Measurements from ENCODE around the gene PLA2G2C.

Gene PLA2G2C

GRCh38 chr1:20178634-20179370, 7.5 kb downstream of the PLA2G2C start:
- no peak overlapping the region for H3K4me3 ChIP-seq (ENCODE audit: low read depth, low read length)
- TF ChIP-seq CTCF (IDR thresholded peaks at IDR 0.05; ENCODE audit: low read depth, low read length) = no peak

- no peak overlapping the region for H3K4me3 ChIP-seq (ENCODE audit: low read depth, low read length)
- no peak for TF ChIP-seq CTCF (IDR thresholded peaks at IDR 0.05; ENCODE audit: low read depth, low read length)
Measured at GRCh38 chr1:20174937-20175666, 11.2 kb downstream of the PLA2G2C start.

- H3K4me3 ChIP-seq (ENCODE audit: low read depth, low read length) = no peak overlapping the region
- no peak for TF ChIP-seq CTCF (IDR thresholded peaks at IDR 0.05; ENCODE audit: low read depth, low read length)
Measured at GRCh38 chr1:20172033-20172590, 14.2 kb downstream of the PLA2G2C start.

GRCh38 chr1:20169932-20170331, 16.4 kb downstream of the PLA2G2C start:
- H3K4me3 ChIP-seq (ENCODE audit: low read depth, low read length) = no peak overlapping the region
- no peak for TF ChIP-seq CTCF (IDR thresholded peaks at IDR 0.05; ENCODE audit: low read depth, low read length)

- no peak overlapping the region for H3K4me3 ChIP-seq (ENCODE audit: low read depth, low read length)
- no peak for TF ChIP-seq CTCF (IDR thresholded peaks at IDR 0.05; ENCODE audit: low read depth, low read length)
Measured at GRCh38 chr1:20168564-20169491, 17.5 kb downstream of the PLA2G2C start.

GRCh38 chr1:20167126-20167525, 19.2 kb downstream of the PLA2G2C start:
- no peak overlapping the region for H3K4me3 ChIP-seq (ENCODE audit: low read depth, low read length)
- no peak for TF ChIP-seq CTCF (IDR thresholded peaks at IDR 0.05; ENCODE audit: low read depth, low read length)
